Neutrophil (primary cell): Measurements from ENCODE around the gene FAM193B.

Source experiments
- H3K27ac ChIP-seq: fragments of 200-600 bp; sonication (generic); 2 replicates; pipeline ENCODE4 v1.5.1; 2016; ENCODE audit warnings: mild to moderate bottlenecking, moderate library complexity
- H3K27me3 ChIP-seq: fragments of 200-600 bp; sonication (generic); 2 replicates; pipeline ENCODE4 v1.6.0; 2016; ENCODE audit warnings: mild to moderate bottlenecking
- H3K36me3 ChIP-seq: fragments of 200-600 bp; sonication (generic); 2 replicates; pipeline ENCODE4 v1.5.1; 2017
- H3K4me1 ChIP-seq, 2 experiments: fragments of 200-600 bp in 1 of 2; sonication (generic) in 1 of 2; 1 replicate in 1 of 2; 2 replicates in 1 of 2; pipeline versions ENCODE4 v1.5.1 to v1.6.1; 2013 to 2016; ENCODE audit warnings: low read depth in 1 of 2, low read length in 1 of 2, mild to moderate bottlenecking in 1 of 2, moderate library complexity in 1 of 2; ENCODE audit not compliant: control insufficient read depth in 1 of 2, insufficient read depth in 1 of 2
- H3K4me3 ChIP-seq, 2 experiments: fragments of 200-600 bp in 1 of 2; sonication (generic) in 1 of 2; 1 replicate in 1 of 2; 2 replicates in 1 of 2; pipeline ENCODE4 v1.5.1; 2013 to 2016; ENCODE audit warnings: low read depth in 1 of 2, low read length in 1 of 2, mild to moderate bottlenecking in 1 of 2, moderate library complexity in 1 of 2
- H3K9me3 ChIP-seq: fragments of 200-600 bp; sonication (generic); 2 replicates; pipeline ENCODE4 v1.5.1; 2016
- TF ChIP-seq, protein P1 (sequence below): fragments of 200-600 bp; sonication (generic); IDR thresholded peaks from 2 replicates; pipeline ENCODE4 v1.5.1; 2016; ENCODE audit warnings: antibody characterized with exemption

Gene FAM193B

DNA sequence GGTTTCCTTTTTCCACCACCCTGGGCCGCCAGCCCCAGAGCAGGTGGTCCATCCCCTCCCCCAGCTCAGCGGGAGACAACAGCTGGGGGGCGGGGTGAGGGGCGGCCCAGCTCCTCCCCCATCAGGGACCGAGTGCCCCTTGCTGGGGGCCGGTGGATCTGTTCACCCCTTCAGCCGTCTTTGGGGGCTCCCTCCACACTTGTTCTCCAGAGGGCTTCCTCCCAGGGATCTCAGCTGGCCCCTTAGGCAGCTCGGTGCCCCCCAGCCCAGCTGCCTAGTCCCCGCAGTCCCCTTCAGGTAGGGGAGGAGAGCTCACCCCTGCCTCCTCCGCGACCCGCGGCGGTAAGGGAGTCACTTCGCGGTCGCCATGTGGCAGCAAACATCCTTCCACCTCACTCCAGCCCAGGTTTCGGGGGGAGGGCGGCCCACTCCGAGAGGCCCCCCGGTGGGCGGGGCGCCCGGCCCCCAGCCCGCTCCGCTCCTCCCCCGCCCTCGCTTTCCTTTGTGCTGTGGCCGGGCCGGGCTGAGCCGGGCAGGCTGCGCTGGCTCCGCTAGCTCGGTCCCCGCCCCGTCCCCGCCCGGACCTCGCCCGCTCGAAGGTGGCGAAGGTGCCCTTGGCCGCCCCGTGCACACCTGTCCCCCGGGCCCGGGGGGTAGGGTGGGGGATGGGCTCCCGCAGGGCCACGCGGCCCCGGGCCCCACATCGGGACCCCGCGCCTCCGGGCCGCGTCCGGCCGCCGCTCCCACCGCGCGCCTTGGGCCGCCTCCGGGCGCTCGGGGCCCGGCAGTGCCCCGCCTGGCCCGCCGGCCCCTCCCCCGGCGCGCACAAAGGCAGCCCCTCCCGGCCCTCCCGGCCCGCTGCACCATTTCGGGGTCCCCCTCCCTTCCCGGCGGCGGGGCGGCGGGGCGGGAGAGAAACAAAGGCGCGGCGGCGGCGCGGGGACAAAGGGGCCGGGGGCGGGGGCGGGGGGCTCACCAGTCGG, 81.6 kb downstream of the FAM193B start:
- TF ChIP-seq, protein P1, sequence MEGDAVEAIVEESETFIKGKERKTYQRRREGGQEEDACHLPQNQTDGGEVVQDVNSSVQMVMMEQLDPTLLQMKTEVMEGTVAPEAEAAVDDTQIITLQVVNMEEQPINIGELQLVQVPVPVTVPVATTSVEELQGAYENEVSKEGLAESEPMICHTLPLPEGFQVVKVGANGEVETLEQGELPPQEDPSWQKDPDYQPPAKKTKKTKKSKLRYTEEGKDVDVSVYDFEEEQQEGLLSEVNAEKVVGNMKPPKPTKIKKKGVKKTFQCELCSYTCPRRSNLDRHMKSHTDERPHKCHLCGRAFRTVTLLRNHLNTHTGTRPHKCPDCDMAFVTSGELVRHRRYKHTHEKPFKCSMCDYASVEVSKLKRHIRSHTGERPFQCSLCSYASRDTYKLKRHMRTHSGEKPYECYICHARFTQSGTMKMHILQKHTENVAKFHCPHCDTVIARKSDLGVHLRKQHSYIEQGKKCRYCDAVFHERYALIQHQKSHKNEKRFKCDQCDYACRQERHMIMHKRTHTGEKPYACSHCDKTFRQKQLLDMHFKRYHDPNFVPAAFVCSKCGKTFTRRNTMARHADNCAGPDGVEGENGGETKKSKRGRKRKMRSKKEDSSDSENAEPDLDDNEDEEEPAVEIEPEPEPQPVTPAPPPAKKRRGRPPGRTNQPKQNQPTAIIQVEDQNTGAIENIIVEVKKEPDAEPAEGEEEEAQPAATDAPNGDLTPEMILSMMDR = no peak
- Histone ChIP-seq H3K27me3 (peaks cover 66% of the 10 kb centered on the region), H3K4me1 (peaks cover 27 to 49% of the 10 kb centered on the region in 2 experiments), H3K4me3 (peak overlapping the region; percentile 25 to 64), H3K27ac (no peak overlapping the region), H3K36me3 (peaks cover 6% of the 10 kb centered on the region), H3K9me3 (no peaks in the 10 kb centered on the region)

DNA sequence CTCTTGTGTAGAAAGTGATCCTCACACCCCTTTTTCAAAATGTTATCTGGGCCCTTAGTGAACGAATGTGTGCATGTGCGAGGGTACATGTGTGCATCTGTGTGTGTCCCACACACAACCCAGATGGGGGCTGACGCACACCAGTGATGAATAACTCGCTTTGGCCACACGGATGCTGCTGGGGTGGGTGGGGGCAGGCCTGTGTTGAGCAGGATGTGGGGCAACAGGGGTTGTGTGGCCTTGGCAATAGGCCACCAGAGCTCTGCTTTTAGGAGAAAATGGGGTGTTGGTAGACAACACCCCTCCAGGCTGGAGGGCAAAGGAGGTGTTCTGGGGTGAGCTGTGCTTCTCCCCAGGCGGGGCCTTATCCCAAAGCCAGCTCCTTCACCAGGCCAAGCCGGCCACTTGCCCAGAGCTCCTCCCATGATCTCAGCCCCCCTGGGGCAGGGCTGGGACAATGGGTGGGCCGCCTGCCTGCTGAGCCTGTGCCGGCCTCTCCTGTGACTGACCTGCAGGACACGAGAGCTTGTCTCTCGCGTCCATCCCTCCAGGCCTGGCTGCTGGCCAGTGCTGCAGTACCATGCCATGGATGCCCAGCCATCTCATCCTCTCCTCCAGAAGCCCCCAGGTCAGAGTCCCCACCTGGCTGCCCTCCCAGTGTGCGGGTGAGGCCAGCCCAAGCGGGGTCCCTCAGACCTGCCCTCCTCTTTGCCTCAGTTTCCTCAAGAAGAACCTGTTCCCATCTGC, 82.6 kb downstream of the FAM193B start:
- Histone ChIP-seq H3K36me3 (no peaks in the 10 kb centered on the region), H3K27me3 (peaks cover 66% of the 10 kb centered on the region), H3K4me1 (peaks cover 25 to 47% of the 10 kb centered on the region in 2 experiments), H3K27ac (no peak overlapping the region), H3K9me3 (no peaks in the 10 kb centered on the region), H3K4me3 (no peak overlapping the region)
- TF ChIP-seq, protein P1 = no peak

DNA sequence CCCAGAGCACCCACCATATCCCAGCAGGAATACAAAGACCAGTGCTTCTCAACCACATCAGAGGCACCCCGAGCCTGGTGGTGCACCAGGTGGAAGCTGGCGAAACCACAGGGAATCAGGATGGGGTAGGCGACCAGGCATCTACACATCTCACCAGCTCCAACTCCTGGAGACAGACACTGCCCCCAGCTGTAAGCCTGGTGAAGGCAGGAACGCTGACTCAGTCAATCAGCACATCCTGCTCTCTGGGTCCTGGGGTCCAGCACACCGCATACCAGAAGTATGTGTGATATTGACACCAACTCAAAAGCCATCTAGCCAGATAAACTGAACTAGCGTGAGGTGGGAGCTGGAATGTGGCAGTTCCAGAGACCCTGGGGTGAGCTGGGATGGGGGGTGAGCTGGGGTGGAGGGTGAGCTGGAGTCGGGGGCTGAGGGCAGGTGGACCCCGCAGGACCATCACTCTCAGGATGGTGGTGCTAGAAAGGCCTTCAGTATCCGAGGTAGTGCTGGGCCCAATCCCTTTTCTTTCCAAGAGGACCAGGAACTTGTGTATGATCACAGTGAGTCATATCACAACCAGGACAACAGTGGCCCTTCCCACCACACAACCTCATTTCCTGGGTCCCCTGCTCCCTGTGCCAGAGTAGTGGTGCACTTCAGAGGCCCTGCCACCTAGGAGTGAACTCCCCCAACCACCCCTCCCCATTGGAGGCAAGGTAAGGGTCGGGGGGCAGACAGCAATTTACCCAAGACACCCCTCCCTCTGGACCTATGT, 83.4 kb downstream of the FAM193B start:
- Histone ChIP-seq H3K4me3 (no peak overlapping the region), H3K27ac (no peak overlapping the region), H3K36me3 (no peaks in the 10 kb centered on the region), H3K4me1 (peaks cover 25 to 47% of the 10 kb centered on the region in 2 experiments), H3K27me3 (peaks cover 66% of the 10 kb centered on the region), H3K9me3 (no peaks in the 10 kb centered on the region)
- TF ChIP-seq, protein P1 = no peak
